SK-N-SH (cell line): ENCODE data around the gene KYAT1.
A peak's percentile ranks its signal among the peaks of the same experiment; 100 is the strongest.

Experiments
- CTCF ChIP-seq: fragments of 200-600 bp; sonication (generic); IDR thresholded peaks from 2 replicates; pipeline ENCODE4 v1.6.1; 2017; ENCODE audit warnings: antibody characterized with exemption, mild to moderate bottlenecking, moderate library complexity
- EZH2phosphoT487 ChIP-seq: fragments of 200-600 bp; sonication (generic); IDR thresholded peaks from 2 replicates; pipeline ENCODE4 v1.6.1; 2017; ENCODE audit warnings: low read depth, mixed run types, mild to moderate bottlenecking, antibody characterized with exemption, moderate library complexity, borderline replicate concordance
- USF1 ChIP-seq: IDR thresholded peaks from 2 replicates; pipeline ENCODE4 v1.4.0; 2012; ENCODE audit warnings: low read depth, borderline replicate concordance

- TF ChIP-seq CTCF (no peak), EZH2phosphoT487 (no peak), USF1 (peak; percentile 96)
Measured at GRCh38 chr9:128786681-128787601, 94.8 kb downstream of the KYAT1 start, which contains the start of gene TBC1D13.
